HEK293 (cell line): Measurements from ENCODE around the gene P2RX6.

Experiments
- ZNF658 ChIP-seq: fragments of 450-650 bp; formaldehyde crosslinking; IDR thresholded peaks from 2 replicates; pipeline ENCODE4; 2016; ENCODE audit warnings: missing biosample characterization, missing genetic modification characterization
- ZNF670 ChIP-seq: fragments of 450-650 bp; formaldehyde crosslinking; IDR thresholded peaks from 2 replicates; pipeline ENCODE4 v1.5.1; 2016; ENCODE audit warnings: missing biosample characterization, missing genetic modification characterization, low read depth

DNA sequence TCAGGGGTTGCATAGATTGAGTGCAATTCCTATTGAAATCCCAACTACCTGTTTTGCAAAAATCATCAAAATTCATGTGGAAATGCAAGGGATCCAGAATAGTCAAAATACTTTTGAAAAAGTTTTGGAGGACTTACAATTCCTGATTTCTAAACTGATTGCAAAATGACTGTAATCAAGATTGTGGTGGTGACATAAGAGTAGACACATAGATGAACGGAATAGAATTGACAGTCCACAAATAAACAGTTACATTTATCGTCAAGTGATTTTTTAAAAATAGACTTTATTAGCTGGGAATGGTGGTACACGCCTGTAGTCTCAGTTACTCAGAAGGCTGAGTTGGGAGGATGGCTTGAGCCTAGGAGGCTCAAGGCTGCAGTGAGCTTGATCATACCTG is 20.0 kb downstream of the P2RX6 start:
- no peak for TF ChIP-seq ZNF658 (tag by site-specific recombination)
- TF ChIP-seq ZNF670 (tag by site-specific recombination) = no peak
